Tongue (tissue), 2 donors: ENCODE data around the gene VAV3. TPM values are rescaled to one million over a fixed set of nuclear protein-coding genes. Genes with fewer than 3 reads are reported as not detected.
A peak's percentile ranks its signal among the peaks of the same experiment; 100 is the strongest.

ENCODE experiments used
- DNase-seq: peaks from one replicate; pipeline ENCODE4 v3.0.0-alpha.2; 2015
- total RNA-seq: library from RNA; depleted of rRNA; stranded (reverse); fragments of >200 nt; gene quantifications from one replicate; pipeline ENCODE4 v1.2.3, GENCODE V29; 2014

The VAV3 gene
- total RNA-seq, 1 donor from 2014 or later, result 39.8 TPM

GRCh38 chr1:107936498-107937481 lies 28.2 kb downstream of the VAV3 start:
- DNase-seq, result peak; percentile 45

GRCh38 chr1:107935396-107936064 lies 29.4 kb downstream of the VAV3 start:
- DNase-seq, result no peak

GRCh38 chr1:107934578-107934977 lies 30.4 kb downstream of the VAV3 start:
- DNase-seq, result no peak

- DNase-seq, result no peak
Measured at GRCh38 chr1:107933736-107934135, 31.2 kb downstream of the VAV3 start.

- DNase-seq, result no peak
Measured at GRCh38 chr1:107930292-107930691, 34.7 kb downstream of the VAV3 start.

- DNase-seq, result no peak
Measured at GRCh38 chr1:107927820-107928219, 37.2 kb downstream of the VAV3 start.

- DNase-seq, result no peak
Measured at GRCh38 chr1:107926436-107927080, 38.4 kb downstream of the VAV3 start.

GRCh38 chr1:107925565-107925964 lies 39.4 kb downstream of the VAV3 start:
- DNase-seq, result no peak

- no peak for DNase-seq
Measured at GRCh38 chr1:107920999-107921398, 44.0 kb downstream of the VAV3 start.

GRCh38 chr1:107920561-107920960 lies 44.4 kb downstream of the VAV3 start:
- DNase-seq, result no peak

GRCh38 chr1:107919953-107920352 lies 45.0 kb downstream of the VAV3 start:
- no peak for DNase-seq

- DNase-seq, result no peak
Measured at GRCh38 chr1:107914119-107914765, 50.7 kb downstream of the VAV3 start.

GRCh38 chr1:107912656-107913055 lies 52.3 kb downstream of the VAV3 start:
- DNase-seq, result no peak

GRCh38 chr1:107900090-107900945 lies 64.7 kb downstream of the VAV3 start:
- DNase-seq, result no peak

- DNase-seq, result no peak
Measured at GRCh38 chr1:107899655-107900054, 65.3 kb downstream of the VAV3 start.

- DNase-seq, result no peak
Measured at GRCh38 chr1:107897438-107898345, 67.3 kb downstream of the VAV3 start.

- peak; percentile 12 for DNase-seq
Measured at GRCh38 chr1:107896936-107897335, 68.0 kb downstream of the VAV3 start.

- no peak for DNase-seq
Measured at GRCh38 chr1:107896401-107896800, 68.6 kb downstream of the VAV3 start.

GRCh38 chr1:107895403-107896191 lies 69.4 kb downstream of the VAV3 start:
- DNase-seq, result no peak
